LHCN-M2 (cell line): ENCODE results near the gene OVOL1. TPM values are rescaled to one million over a fixed set of nuclear protein-coding genes. Genes with fewer than 3 reads are reported as not detected.
A peak's percentile ranks its signal among the peaks of the same experiment; 100 is the strongest.
"Not testable (repeated sequence)": the region's sequence is repeated elsewhere in the genome, so short reads cannot be mapped to it uniquely, and the experiment has no call there.

ENCODE experiments used
- DNase-seq: peaks from one replicate; pipeline ENCODE4 v3.0.0-alpha.2; 2012; ENCODE audit warnings: low read depth
- total RNA-seq: library from RNA; depleted of rRNA; stranded (reverse); fragments of >200 nt; gene quantifications from 2 replicates; pipeline ENCODE4 v1.2.3, GENCODE V29; 2014; rRNA removed

Gene OVOL1
- total RNA-seq, 1 experiment from 2014 or later, result not detected

DNA sequence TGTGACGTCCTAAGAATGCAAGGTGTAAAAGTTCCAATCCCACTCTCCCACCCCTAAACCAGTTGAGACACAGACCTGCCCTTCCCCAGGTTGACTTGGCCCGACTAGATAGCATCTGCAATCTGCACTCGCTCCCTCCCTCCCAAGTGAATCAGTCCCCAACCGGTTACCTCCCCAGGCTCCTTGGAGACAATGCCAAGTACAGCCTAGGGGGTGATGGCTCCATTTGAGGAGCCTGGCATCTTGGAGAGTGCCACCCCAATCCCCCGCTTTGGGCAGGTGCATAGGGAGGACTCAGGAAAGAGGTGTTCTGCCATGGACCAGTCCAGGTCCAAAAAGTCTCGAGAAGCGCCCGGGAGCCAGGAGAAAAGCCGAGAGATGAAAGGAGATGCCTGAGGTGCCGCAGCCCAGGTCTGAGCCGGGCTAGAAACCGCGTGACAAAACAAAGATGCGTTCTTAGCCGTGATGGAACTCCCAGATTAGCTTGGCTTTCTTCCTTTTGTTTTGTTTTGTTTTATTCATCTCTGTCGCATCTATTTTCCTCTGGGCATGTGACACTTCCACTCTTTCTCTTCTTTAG lies 28.2 kb downstream of the OVOL1 start:
- DNase-seq, result no peak

DNA sequence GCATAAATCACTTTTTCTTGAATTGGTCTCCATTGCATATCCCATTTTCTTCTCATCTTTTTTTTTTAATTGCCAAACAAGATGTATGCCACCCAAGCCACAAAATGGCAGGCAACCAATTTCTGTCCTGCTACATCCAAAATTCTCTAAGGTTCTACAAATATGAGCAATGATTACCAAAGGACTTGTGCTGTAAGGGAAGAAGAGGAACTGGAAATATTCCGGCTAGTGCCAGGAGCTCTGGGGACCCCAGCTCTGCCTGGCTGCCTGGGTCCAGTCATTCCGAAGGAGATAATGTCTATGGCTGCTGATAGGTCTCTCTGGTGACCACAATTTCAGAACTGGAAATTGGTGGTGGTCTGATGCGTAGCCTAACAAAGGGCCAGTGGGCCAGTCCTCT lies 29.8 kb downstream of the OVOL1 start:
- no peak for DNase-seq

DNA sequence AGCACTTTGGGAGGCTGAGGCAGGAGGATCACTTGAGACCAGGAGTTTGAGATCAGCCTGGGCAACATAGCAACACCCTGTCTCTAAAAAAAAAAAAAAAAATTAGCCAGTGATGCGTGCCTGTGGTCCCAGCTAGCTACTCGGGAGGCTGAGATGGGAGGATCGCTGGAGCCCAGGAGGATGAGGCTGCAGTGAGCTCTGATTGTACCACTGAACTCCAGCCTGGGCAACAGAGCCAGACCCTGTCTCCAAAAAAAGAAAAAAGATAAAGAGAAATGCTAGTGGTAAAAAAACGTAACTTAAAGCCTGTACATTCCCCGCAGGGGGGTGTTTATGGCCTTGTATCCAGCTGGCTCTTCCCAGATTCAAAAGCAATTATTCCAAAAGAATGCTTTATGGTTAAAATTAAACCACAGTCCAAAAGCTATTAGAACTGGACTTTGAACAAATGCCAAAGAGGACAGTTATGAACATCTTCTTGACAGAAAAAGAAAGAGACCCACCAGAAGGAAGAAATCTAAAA lies 30.5 kb downstream of the OVOL1 start:
- no peak for DNase-seq

DNA sequence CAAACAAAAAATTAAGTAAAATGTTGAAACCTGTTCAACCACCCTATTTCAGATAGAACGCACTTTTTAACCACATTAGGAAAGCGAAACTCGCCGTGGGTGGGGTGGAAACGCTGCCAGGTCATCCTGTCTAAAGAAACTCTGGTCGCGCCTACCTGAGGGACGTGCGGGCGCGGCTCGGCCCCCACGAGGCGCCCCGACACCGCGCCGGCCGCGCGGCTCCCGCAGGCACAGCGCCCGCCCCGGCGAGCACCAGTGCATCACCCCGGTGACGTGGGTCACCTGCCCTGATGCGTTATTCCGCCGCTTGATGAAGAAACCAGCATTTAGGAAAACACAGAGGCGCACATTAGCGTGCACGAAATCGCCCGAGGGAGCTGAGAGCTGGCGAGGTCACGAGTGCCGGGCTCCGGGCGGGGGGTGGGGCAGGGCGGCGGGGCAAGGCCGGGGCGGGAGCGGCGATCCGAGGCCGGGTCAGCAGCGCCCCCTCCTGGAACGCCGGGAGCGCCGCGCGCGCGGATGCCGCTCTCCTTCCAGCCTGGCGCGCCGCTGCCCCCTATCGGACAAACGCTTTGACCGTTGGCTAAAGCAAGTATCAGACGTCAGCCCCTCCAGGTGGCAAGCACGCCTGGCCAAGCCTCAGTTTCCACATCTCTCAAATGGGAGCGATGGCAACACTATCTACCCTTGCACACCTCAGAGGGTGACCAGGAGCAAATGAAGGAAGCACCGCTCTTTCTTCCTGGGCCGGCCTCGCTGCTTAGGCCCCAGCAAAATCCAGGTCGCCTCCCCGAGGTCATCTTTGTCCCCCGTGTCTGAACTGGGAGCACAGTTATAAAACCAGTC lies 31.2 kb downstream of the OVOL1 start:
- DNase-seq, result peak; percentile 76

DNA sequence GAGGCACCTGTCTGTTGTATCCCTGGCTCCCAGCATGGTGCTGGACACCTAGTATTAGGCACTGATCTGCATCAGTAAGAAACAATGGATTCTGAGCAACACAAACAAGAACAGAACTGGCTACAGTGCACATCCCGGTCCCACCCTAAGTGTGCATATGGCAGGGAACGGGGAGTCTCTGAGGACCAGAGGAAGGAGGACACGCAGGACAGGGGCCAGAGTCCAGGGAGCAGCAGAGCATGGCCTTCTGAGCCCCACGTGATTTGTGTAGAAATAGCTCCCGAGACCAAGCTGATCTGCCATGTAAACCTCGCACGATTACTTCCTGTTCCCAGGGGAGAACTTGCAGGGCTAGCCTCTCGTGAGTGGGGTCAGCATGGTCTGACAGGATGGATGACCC lies 34.2 kb downstream of the OVOL1 start:
- DNase-seq, result no peak

DNA sequence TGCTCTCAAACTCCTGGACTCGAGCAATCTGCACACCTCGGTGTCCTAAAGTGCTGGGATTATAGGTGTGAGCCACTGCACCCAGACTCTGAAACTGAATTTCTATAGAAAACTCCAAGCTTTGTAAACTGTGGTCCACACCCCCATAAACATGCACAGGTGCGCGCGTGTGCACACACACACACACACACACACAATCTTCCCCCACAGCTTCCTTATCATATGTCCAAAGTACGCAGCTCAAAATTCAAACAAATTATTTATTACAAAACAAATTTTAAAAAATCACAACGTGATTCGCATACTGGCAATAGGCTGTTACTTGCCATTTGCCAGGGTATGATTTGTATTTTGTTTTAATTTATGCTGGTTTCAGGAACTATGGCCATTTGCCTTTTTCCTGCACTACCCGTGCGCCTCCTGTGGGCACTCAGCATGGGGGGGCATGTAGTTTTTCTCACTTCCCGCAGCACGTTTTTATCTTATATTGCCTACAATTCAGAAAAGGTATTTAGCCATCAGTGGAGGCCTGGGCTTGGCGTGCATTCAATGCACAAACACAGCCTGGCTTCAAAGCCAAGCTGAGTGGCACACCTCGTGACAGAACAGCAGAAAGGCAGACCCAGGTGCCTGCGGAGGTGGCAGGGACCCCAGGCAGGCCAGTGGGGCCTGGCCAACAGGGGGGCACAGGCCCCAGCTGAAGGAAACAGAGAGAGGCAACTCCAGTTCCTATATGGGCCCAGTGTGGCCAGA lies 36.1 kb downstream of the OVOL1 start:
- DNase-seq, result no peak

DNA sequence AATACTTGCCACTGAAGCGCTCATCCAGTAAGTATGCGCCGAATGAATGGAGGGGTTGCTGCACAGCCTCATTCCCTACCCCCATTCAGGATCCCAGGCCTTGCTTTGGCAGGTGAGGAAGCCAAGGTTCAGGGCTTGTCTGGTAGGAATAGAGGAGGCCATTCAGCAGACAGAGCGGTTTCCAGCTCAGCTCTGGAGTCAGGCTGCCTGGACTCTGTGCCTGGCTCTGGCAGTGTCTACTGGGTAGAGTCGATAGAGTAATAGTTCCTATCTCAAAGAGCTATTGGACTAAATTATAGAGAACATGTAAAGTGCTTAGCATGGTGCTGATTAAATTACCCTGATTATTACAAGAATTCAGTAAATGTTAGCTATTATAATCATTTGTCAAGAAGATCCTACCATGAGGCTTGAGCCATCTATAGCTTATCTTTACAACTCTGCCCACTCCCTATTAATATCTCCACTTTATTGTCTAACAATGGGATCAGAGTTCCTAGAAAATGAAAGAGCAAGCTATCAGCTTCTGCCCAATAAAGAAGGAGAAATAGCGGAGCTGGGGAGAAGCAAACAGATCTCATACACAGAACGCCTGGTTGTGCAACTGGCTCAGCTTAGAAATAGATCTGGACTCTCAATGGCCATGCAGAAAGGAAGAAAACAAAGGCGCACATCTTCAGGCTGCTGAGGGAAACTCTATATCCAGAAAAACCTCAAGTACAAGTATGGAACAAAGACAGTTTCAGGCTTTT lies 40.3 kb downstream of the OVOL1 start:
- DNase-seq, result no peak

DNA sequence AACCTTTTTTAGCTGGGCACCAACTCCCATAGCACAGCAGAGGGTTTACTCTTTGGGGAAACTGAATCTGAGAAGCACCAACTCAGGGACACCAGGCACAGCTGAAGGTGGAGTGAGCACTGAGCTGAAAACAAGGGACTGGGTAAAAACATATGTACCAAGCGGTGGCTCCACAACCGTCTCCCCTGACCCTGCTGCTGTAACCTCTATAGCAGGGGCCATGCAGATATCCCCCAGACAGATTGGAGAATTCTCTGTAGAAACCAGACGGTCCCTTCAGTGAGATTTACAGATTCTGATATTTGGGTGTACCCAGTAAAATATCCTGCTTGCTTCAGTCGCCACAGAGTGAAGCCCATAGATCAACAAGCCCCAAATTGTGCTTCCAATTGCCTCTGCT lies 42.6 kb downstream of the OVOL1 start:
- no peak for DNase-seq

DNA sequence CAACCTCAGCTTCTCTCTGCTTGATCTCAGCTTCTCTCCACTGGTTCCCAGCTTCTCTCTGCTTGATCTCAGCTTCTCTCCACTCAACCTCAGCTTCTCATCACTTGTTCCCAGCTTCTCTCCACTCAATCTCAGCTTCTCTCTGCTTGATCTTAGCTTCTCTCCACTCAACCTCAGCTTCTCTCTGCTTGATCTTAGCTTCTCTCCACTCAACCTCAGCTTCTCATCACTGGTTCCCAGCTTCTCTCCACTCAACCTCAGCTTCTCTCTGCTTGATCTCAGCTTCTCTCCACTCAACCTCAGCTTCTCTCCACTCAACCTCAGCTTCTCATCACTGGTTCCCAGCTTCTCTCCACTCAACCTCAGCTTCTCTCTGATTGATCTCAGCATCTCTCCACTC lies 45.4 kb downstream of the OVOL1 start:
- not testable (repeated sequence) for DNase-seq

DNA sequence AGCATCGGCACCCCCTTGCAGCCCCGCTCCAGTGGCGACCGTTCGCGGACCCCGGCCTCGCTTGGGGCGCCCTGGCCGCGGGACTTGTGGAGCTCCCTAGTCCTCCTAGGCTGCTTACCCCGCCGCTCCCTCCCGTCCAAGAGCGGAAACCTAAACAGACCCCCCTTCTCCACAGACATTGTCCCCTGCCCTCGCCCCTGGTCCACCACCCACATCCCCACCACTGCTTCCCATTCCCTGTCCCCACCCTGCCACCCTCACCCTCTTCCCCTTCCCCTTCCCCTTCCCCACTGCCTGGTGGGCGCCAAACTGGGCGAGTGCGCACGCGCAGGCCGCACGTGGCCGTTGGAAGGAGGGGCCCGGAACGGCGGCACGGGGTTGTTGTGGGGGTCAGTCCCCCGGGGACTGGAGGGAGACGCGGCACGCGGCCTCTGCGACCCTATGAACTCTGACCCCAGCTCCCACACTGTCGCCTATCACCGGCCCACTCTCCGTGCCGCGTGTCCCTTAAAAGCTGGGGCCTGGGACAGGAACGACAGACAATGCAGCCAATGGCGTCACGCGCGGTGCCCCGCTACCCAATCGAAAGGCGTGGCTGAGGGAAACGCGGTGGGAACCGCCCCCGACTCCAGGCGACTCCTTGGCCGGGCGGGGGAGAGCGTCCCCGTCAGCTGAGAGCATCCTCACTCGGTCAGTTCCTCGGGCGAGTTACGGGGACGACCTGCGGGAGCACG lies 46.6 kb downstream of the OVOL1 start, which contains the start of gene SNX32:
TSS of gene SNX32 (plus strand) at position 667 of the 734 bp plus-strand sequence. CDS start 103 bp downstream, outside the sequence.
- peak; percentile 81 for DNase-seq

DNA sequence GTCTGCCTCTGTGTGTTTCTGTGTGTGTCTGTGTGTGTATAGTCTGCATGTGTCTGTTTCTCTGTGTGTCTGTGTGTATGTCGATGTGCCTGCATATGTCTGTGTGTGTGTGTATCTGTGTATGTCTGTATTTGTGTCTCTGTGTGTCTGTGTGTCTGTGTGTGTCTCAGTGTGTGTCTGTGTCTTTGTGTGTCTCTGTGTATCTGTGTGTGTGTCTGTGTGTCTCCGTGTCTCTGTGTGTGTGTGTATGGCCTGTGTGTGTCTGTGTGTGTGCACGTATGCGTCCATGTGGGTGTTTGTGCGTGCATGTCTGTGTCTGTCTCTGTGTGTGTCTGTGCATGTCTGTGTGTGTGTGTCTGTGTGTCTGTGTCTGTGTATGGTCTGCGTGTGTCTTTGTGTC lies 47.3 kb downstream of the OVOL1 start:
- no peak for DNase-seq

DNA sequence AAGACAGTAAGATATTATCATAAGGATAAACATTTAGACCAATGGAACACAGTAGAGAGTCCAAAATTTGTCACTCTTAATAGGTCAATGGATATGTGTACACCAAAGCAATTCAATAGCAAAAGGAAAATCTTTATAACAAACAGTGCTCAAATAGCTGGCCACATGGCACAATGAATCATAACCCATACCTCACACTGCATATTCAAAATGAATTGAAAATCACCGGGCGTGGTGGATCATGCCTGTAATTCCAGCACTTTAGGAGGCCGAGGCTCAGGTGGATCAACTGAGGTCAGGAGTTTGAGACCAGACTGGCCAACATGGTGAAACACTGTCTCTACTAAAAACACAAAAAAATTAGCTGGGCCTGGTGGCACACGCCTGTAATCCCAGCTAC lies 55.3 kb downstream of the OVOL1 start:
- no peak for DNase-seq

DNA sequence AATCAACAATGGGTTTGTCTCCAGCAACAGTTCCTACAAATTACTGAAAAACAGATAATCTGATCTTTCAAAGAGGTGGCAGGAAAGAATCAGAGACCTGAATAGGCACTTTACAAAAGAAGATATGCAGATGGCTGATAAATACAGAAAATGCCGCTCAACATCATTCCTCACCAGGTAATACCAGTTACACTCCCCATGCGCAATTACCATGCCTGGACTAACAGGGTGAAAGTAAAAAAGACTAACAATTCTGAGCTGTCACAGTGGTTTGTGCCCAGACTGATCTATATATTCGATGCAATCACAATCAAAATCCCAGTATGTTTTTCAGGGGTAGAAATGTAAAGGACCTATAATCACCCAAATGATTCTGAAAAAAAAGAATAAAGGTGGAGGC lies 56.9 kb downstream of the OVOL1 start:
- no peak for DNase-seq

DNA sequence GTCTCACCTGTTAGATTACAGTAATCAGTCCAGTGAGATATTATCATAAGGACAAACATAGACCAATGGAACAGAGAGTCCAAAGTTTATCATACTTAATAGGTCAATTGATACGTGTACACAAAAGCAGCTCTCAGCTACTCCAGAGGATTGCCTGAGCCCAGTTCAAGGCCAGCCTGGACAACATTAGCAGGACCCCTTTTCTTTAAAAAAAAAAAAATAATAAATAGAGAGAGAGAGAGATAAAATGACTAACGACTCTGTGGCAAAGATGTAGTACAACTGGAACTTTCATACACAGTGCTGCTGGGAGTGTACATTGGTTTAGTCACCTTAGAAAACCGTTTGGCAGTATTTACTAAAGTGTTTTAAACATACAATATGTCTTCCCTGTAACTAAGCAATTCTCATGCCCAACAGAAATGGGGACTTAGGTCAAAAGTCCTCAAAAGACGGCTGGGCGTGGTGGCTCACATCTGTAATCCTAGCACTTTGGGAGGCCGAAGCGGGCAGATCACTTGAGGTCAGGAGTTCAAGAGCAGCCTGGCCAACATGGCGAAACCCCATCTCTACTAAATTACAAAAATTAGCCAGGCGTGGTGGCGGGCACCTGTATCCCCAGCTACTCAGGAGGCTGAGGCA lies 57.5 kb downstream of the OVOL1 start:
- DNase-seq, result no peak

Other genes with a start within 250 kb of the OVOL1 start
- gene LTBP3, start 228.7 kb upstream of the OVOL1 start, total RNA-seq, result 17.1 and 27.3 TPM in 2 replicates
- 50.4 and 57.8 TPM in 2 replicates for gene ZNRD2, start 216.6 kb upstream of the OVOL1 start, total RNA-seq
- 49.6 and 67.9 TPM in 2 replicates for gene FAM89B, start 214.5 kb upstream of the OVOL1 start, total RNA-seq
- gene EHBP1L1, start 211.0 kb upstream of the OVOL1 start, total RNA-seq, result 44.0 and 49.1 TPM in 2 replicates
- 0.11 TPM in 1 of 2 replicates, not detected in the other for gene KCNK7, start 191.3 kb upstream of the OVOL1 start, total RNA-seq
- 33.6 and 35.3 TPM in 2 replicates for gene MAP3K11, start 172.8 kb upstream of the OVOL1 start, total RNA-seq
- 31.4 and 31.7 TPM in 2 replicates for gene PCNX3, start 171.3 kb upstream of the OVOL1 start, total RNA-seq
- gene SIPA1, start 149.0 kb upstream of the OVOL1 start, total RNA-seq, result 26.1 and 32.3 TPM in 2 replicates
- 26.5 and 34.0 TPM in 2 replicates for gene RELA, start 124.1 kb upstream of the OVOL1 start, total RNA-seq
- gene KAT5, start 74.8 kb upstream of the OVOL1 start, total RNA-seq, result 43.1 and 47.6 TPM in 2 replicates
- gene RNASEH2C, start 66.3 kb upstream of the OVOL1 start, total RNA-seq, result 76.4 and 87.5 TPM in 2 replicates
- gene AP5B1, start 6.1 kb upstream of the OVOL1 start, total RNA-seq, result 12.8 and 14.1 TPM in 2 replicates
- 0.45 and 0.69 TPM in 2 replicates for gene SNX32, start 46.9 kb downstream of the OVOL1 start, total RNA-seq
- gene CFL1, start 71.1 kb downstream of the OVOL1 start, total RNA-seq, result 1,867 and 1,951 TPM in 2 replicates
- gene MUS81, start 73.4 kb downstream of the OVOL1 start, total RNA-seq, result 49.4 and 51.7 TPM in 2 replicates
- 217 and 228 TPM in 2 replicates for gene EFEMP2, start 85.7 kb downstream of the OVOL1 start, total RNA-seq
- gene CTSW, start 92.8 kb downstream of the OVOL1 start, total RNA-seq, result 0.40 TPM in 1 of 2 replicates, not detected in the other
- gene FIBP, start 101.4 kb downstream of the OVOL1 start, total RNA-seq, result 165 and 171 TPM in 2 replicates
- gene CCDC85B, start 103.6 kb downstream of the OVOL1 start, total RNA-seq, result 91.2 and 95.5 TPM in 2 replicates
- gene FOSL1, start 113.3 kb downstream of the OVOL1 start, total RNA-seq, result 257 and 266 TPM in 2 replicates
- gene C11orf68, start 132.0 kb downstream of the OVOL1 start, total RNA-seq, result 57.1 and 69.1 TPM in 2 replicates
- 375 and 383 TPM in 2 replicates for gene DRAP1, start 132.4 kb downstream of the OVOL1 start, total RNA-seq
- gene TSGA10IP, start 158.4 kb downstream of the OVOL1 start, total RNA-seq, result 0.06 TPM in 1 of 2 replicates, not detected in the other
- 36.0 and 45.7 TPM in 2 replicates for gene SART1, start 174.7 kb downstream of the OVOL1 start, total RNA-seq
- gene EIF1AD, start 215.1 kb downstream of the OVOL1 start, total RNA-seq, result 47.0 and 53.3 TPM in 2 replicates
- 67.8 and 70.4 TPM in 2 replicates for gene BANF1, start 215.4 kb downstream of the OVOL1 start, total RNA-seq
- not detected in 2 replicates for gene CST6, start 224.9 kb downstream of the OVOL1 start, total RNA-seq
- 0.75 and 1.8 TPM in 2 replicates for gene CATSPER1, start 239.4 kb downstream of the OVOL1 start, total RNA-seq